Hematopoietic multipotent progenitor cell treated with erythropoietin and hydrocortisone succinate and interleukin-3 and kit ligand, for 15 days (in vitro differentiated cells): ENCODE measurements around the gene ARID1B.
A peak's percentile ranks its signal among the peaks of the same experiment; 100 is the strongest.

Source experiments
- DNase-seq: peaks from one replicate; pipeline ENCODE4 v3.0.0-alpha.2; 2015; ENCODE audit warnings: low spot score

Gene ARID1B

GRCh38 chr6:156773935-156774852 lies 3.0 kb upstream of the ARID1B start:
- DNase-seq, result no peak

- peak; percentile 31 for DNase-seq
Observed at GRCh38 chr6:156774863-156775405, 2.2 kb upstream of the ARID1B start.

GRCh38 chr6:156775717-156776116 lies 1.5 kb upstream of the ARID1B start:
- no peak for DNase-seq

GRCh38 chr6:156776470-156776839 lies 723 bp upstream of the ARID1B start:
- DNase-seq, result peak; percentile 58

GRCh38 chr6:156777577-156778453 lies 637 bp downstream of the ARID1B start:
- peak; percentile 55 for DNase-seq

- peak; percentile 36 for DNase-seq
Observed at GRCh38 chr6:156778454-156779205, 1.5 kb downstream of the ARID1B start.

GRCh38 chr6:156779206-156780094 lies 2.3 kb downstream of the ARID1B start:
- peak; percentile 51 for DNase-seq

GRCh38 chr6:156780102-156780641 lies 3.0 kb downstream of the ARID1B start:
- peak; percentile 68 for DNase-seq

GRCh38 chr6:156780962-156781853 lies 4.0 kb downstream of the ARID1B start:
- peak; percentile 41 for DNase-seq

- peak; percentile 50 for DNase-seq
Observed at GRCh38 chr6:156781861-156782631, 4.9 kb downstream of the ARID1B start.

- peak; percentile 18 for DNase-seq
Observed at GRCh38 chr6:156782691-156783320, 5.6 kb downstream of the ARID1B start.

GRCh38 chr6:156783958-156784357 lies 6.8 kb downstream of the ARID1B start:
- DNase-seq, result no peak

GRCh38 chr6:156786652-156787051 lies 9.5 kb downstream of the ARID1B start:
- DNase-seq, result no peak

- DNase-seq, result no peak
Observed at GRCh38 chr6:156787569-156788492, 10.7 kb downstream of the ARID1B start.

- DNase-seq, result no peak
Observed at GRCh38 chr6:156789081-156789943, 12.1 kb downstream of the ARID1B start.

GRCh38 chr6:156790711-156791319 lies 13.6 kb downstream of the ARID1B start:
- DNase-seq, result no peak
